OCI-LY1 (cell line): ENCODE data around the gene CENPA.

Experiments
- EZH2 ChIP-seq: fragments of 200-600 bp; sonication (generic), shearing (Covaris generic); IDR thresholded peaks from 2 replicates; pipeline ENCODE4 v1.8.0; 2017; ENCODE audit warnings: borderline replicate concordance, mixed run types, mild to moderate bottlenecking, antibody characterized with exemption, low read length, moderate library complexity, mixed read lengths
- TF ChIP-seq, protein P1 (sequence below): fragments of 200-600 bp; sonication (generic), shearing (Covaris generic); IDR thresholded peaks from 2 replicates; pipeline ENCODE4 v1.5.1; 2017; ENCODE audit warnings: mild to moderate bottlenecking, antibody characterized with exemption, low read length, moderate library complexity, mixed read lengths

DNA sequence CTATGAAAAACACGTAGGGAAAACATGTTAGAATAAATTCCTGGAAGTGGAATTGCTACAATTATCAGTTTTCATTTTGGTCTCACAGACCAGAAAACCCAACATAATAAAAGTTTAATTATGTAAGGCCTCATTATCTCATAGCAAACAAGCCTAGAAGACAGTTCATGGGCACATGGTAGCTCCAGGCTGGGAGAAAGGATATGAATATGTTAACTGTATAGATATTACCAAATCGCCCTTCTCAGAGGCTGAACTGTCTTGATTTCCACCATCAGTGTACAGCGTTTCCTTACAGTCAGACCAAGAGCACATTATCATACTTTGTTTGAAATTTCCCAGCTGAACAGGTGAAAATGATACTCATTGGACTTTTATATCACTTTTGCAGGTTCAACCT, 38.9 kb upstream of the CENPA start:
- TF ChIP-seq, protein P1, sequence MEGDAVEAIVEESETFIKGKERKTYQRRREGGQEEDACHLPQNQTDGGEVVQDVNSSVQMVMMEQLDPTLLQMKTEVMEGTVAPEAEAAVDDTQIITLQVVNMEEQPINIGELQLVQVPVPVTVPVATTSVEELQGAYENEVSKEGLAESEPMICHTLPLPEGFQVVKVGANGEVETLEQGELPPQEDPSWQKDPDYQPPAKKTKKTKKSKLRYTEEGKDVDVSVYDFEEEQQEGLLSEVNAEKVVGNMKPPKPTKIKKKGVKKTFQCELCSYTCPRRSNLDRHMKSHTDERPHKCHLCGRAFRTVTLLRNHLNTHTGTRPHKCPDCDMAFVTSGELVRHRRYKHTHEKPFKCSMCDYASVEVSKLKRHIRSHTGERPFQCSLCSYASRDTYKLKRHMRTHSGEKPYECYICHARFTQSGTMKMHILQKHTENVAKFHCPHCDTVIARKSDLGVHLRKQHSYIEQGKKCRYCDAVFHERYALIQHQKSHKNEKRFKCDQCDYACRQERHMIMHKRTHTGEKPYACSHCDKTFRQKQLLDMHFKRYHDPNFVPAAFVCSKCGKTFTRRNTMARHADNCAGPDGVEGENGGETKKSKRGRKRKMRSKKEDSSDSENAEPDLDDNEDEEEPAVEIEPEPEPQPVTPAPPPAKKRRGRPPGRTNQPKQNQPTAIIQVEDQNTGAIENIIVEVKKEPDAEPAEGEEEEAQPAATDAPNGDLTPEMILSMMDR = no peak
- TF ChIP-seq EZH2 = no peak
